Activated naive CD4-positive, alpha-beta T cell treated with anti-CD3 and anti-CD28 coated beads for 36 hours (primary cell): ENCODE measurements around the gene CLDN34. TPM values are rescaled to one million over a fixed set of nuclear protein-coding genes. Genes with fewer than 3 reads are reported as not detected.

Experiments
- CTCF ChIA-PET: fragments of 350-600 bp; sonication (Branson Sonifier 250); formaldehyde crosslinking; loops from one replicate; lab custom pipeline; 2021; ENCODE audit warnings: antibody characterized with exemption; lab: Charles Lee
- DNase-seq: peaks from one replicate; pipeline ENCODE4 v3.0.0-alpha.2; 2020
- H3K27ac Mint-ChIP-seq: one replicate; pipeline ENCODE4 v1.8.0; 2021; ENCODE audit warnings: mild to moderate bottlenecking, mixed read lengths
- H3K27me3 Mint-ChIP-seq: one replicate; pipeline ENCODE4 v1.8.0; 2021; ENCODE audit warnings: low read depth, mixed read lengths
- H3K36me3 Mint-ChIP-seq: one replicate; pipeline ENCODE4 v1.8.0; 2021; ENCODE audit warnings: low read depth, mixed read lengths
- H3K4me1 Mint-ChIP-seq: one replicate; pipeline ENCODE4 v1.8.0; 2021; ENCODE audit warnings: low read depth, mixed read lengths
- H3K4me3 Mint-ChIP-seq: one replicate; pipeline ENCODE4 v1.8.0; 2021; ENCODE audit warnings: mild to moderate bottlenecking, moderate library complexity, mixed read lengths
- H3K9me3 Mint-ChIP-seq: one replicate; pipeline ENCODE4 v1.8.0; 2021; ENCODE audit warnings: mixed read lengths
- intact Hi-C: fragments of 100-400 bp; cut with micrococcal nuclease; formaldehyde crosslinking; loops from one replicate; pipeline ENCODE4 v1.15.1; 2023
- total RNA-seq, 2 experiments: library from RNA; stranded (reverse); gene quantifications; one replicate each; pipeline ENCODE4 v1.2.3, GENCODE V29; 2021

Gene CLDN34
- total RNA-seq, 2 experiments from 2014 or later = not detected

- no peaks in the 10 kb centered on the region for H3K9me3 Mint-ChIP-seq
- intact Hi-C loops = no loop called here
These were observed 23.7 kb upstream of the CLDN34 start for GRCh38 chrX:9943420-9943819.

GRCh38 chrX:9947131-9947794 lies 19.9 kb upstream of the CLDN34 start:
- no peaks in the 10 kb centered on the region for H3K9me3 Mint-ChIP-seq
- H3K4me1 Mint-ChIP-seq = peaks cover 1% of the 10 kb centered on the region
- intact Hi-C loops = no loop called here
- H3K27me3 Mint-ChIP-seq = peaks cover 13% of the 10 kb centered on the region
- H3K36me3 Mint-ChIP-seq = no peaks in the 10 kb centered on the region
- DNase-seq = no peak
- H3K4me3 Mint-ChIP-seq = no peak overlapping the region
- CTCF ChIA-PET = no interaction called here
- no peak overlapping the region for H3K27ac Mint-ChIP-seq

More at GRCh38 chrX:9943420-9943819, 23.7 kb upstream of the CLDN34 start:
- Mint-ChIP-seq H3K27ac (no peak overlapping the region), H3K36me3 (no peaks in the 10 kb centered on the region), H3K27me3 (peaks cover 12% of the 10 kb centered on the region), H3K4me3 (no peak overlapping the region), H3K4me1 (peaks cover 6% of the 10 kb centered on the region)
- CTCF ChIA-PET = no interaction called here
- no peak for DNase-seq

- no peaks in the 10 kb centered on the region for H3K9me3 Mint-ChIP-seq
- intact Hi-C loops = no loop called here
- no peak overlapping the region for H3K27ac Mint-ChIP-seq
- CTCF ChIA-PET = interaction anchor here (1.0 kb wide), 1 partner anchor 172 kb away, joined by 4 read pairs; no protein-coding TSS in a partner anchor
- peaks cover 10% of the 10 kb centered on the region for H3K27me3 Mint-ChIP-seq
- no peak overlapping the region for H3K4me3 Mint-ChIP-seq
- H3K4me1 Mint-ChIP-seq = no peaks in the 10 kb centered on the region
- H3K36me3 Mint-ChIP-seq = no peaks in the 10 kb centered on the region
- no peak for DNase-seq
These were observed 18.8 kb upstream of the CLDN34 start for GRCh38 chrX:9948406-9948805.

GRCh38 chrX:9952300-9952699 lies 14.9 kb upstream of the CLDN34 start:
- no peaks in the 10 kb centered on the region for H3K4me1 Mint-ChIP-seq
- no peak overlapping the region for H3K4me3 Mint-ChIP-seq
- H3K27me3 Mint-ChIP-seq = peaks cover 9% of the 10 kb centered on the region
- intact Hi-C loops = no loop called here
- H3K27ac Mint-ChIP-seq = no peak overlapping the region
- no peaks in the 10 kb centered on the region for H3K9me3 Mint-ChIP-seq
- CTCF ChIA-PET = no interaction called here
- no peak for DNase-seq
- H3K36me3 Mint-ChIP-seq = no peaks in the 10 kb centered on the region

- intact Hi-C loops = no loop called here
- Mint-ChIP-seq H3K36me3 (no peaks in the 10 kb centered on the region), H3K27me3 (peaks cover 11% of the 10 kb centered on the region), H3K27ac (no peak overlapping the region), H3K4me3 (no peak overlapping the region), H3K4me1 (no peaks in the 10 kb centered on the region), H3K9me3 (no peaks in the 10 kb centered on the region)
- CTCF ChIA-PET = no interaction called here
- no peak for DNase-seq
These were observed 13.8 kb upstream of the CLDN34 start for GRCh38 chrX:9953396-9953795.

GRCh38 chrX:9955506-9955905 lies 11.7 kb upstream of the CLDN34 start:
- Mint-ChIP-seq H3K27ac (no peak overlapping the region), H3K27me3 (peaks cover 5% of the 10 kb centered on the region), H3K4me3 (no peak overlapping the region), H3K36me3 (no peaks in the 10 kb centered on the region), H3K9me3 (no peaks in the 10 kb centered on the region), H3K4me1 (no peaks in the 10 kb centered on the region)
- no peak for DNase-seq
- CTCF ChIA-PET = no interaction called here
- intact Hi-C loops = no loop called here

GRCh38 chrX:9957743-9958142 lies 9.4 kb upstream of the CLDN34 start:
- no peak overlapping the region for H3K4me3 Mint-ChIP-seq
- CTCF ChIA-PET = no interaction called here
- no peaks in the 10 kb centered on the region for H3K4me1 Mint-ChIP-seq
- no peak overlapping the region for H3K27ac Mint-ChIP-seq
- intact Hi-C loops = no loop called here
- no peaks in the 10 kb centered on the region for H3K9me3 Mint-ChIP-seq
- no peak for DNase-seq
- H3K36me3 Mint-ChIP-seq = no peaks in the 10 kb centered on the region
- H3K27me3 Mint-ChIP-seq = peaks cover 5% of the 10 kb centered on the region

GRCh38 chrX:9958183-9958582 lies 9.0 kb upstream of the CLDN34 start:
- H3K27ac Mint-ChIP-seq = no peak overlapping the region
- CTCF ChIA-PET = no interaction called here
- peaks cover 5% of the 10 kb centered on the region for H3K27me3 Mint-ChIP-seq
- no peaks in the 10 kb centered on the region for H3K9me3 Mint-ChIP-seq
- H3K4me3 Mint-ChIP-seq = no peak overlapping the region
- H3K36me3 Mint-ChIP-seq = no peaks in the 10 kb centered on the region
- intact Hi-C loops = no loop called here
- H3K4me1 Mint-ChIP-seq = no peaks in the 10 kb centered on the region
- DNase-seq = no peak

GRCh38 chrX:9961750-9962149 lies 5.4 kb upstream of the CLDN34 start:
- CTCF ChIA-PET = no interaction called here
- no peak overlapping the region for H3K27ac Mint-ChIP-seq
- intact Hi-C loops = no loop called here

GRCh38 chrX:9977635-9978034 lies 10.5 kb downstream of the CLDN34 start:
- H3K9me3 Mint-ChIP-seq = no peaks in the 10 kb centered on the region
- no peaks in the 10 kb centered on the region for H3K27me3 Mint-ChIP-seq
- no peaks in the 10 kb centered on the region for H3K4me1 Mint-ChIP-seq
- intact Hi-C loops = no loop called here
- H3K27ac Mint-ChIP-seq = no peak overlapping the region
- H3K36me3 Mint-ChIP-seq = no peaks in the 10 kb centered on the region
- CTCF ChIA-PET = no interaction called here
- no peak for DNase-seq
- H3K4me3 Mint-ChIP-seq = no peak overlapping the region

More at GRCh38 chrX:9961750-9962149, 5.4 kb upstream of the CLDN34 start:
- Mint-ChIP-seq H3K9me3 (no peaks in the 10 kb centered on the region), H3K27me3 (peaks cover 8% of the 10 kb centered on the region), H3K4me1 (no peaks in the 10 kb centered on the region), H3K36me3 (no peaks in the 10 kb centered on the region), H3K4me3 (no peak overlapping the region)
- no peak for DNase-seq

- intact Hi-C loops = no loop called here
- Mint-ChIP-seq H3K27ac (no peak overlapping the region), H3K9me3 (no peaks in the 10 kb centered on the region), H3K4me1 (no peaks in the 10 kb centered on the region), H3K36me3 (no peaks in the 10 kb centered on the region), H3K27me3 (no peaks in the 10 kb centered on the region), H3K4me3 (no peak overlapping the region)
- no peak for DNase-seq
- CTCF ChIA-PET = interaction anchor here (2.5 kb wide), 1 partner anchor 16 kb away, joined by 8 read pairs; no protein-coding TSS in a partner anchor
These were observed 13.2 kb downstream of the CLDN34 start for GRCh38 chrX:9980401-9980800.

- no peak overlapping the region for H3K27ac Mint-ChIP-seq
- no peaks in the 10 kb centered on the region for H3K36me3 Mint-ChIP-seq
- no peak for DNase-seq
- no peaks in the 10 kb centered on the region for H3K9me3 Mint-ChIP-seq
- no peak overlapping the region for H3K4me3 Mint-ChIP-seq
- H3K4me1 Mint-ChIP-seq = no peaks in the 10 kb centered on the region
- intact Hi-C loops = no loop called here
- no peaks in the 10 kb centered on the region for H3K27me3 Mint-ChIP-seq
- CTCF ChIA-PET = interaction anchor here (2.5 kb wide), 1 partner anchor 15 kb away, joined by 8 read pairs; no protein-coding TSS in a partner anchor
These were observed 13.8 kb downstream of the CLDN34 start for GRCh38 chrX:9980927-9981326.

GRCh38 chrX:9983441-9983840 lies 16.3 kb downstream of the CLDN34 start:
- Mint-ChIP-seq H3K36me3 (no peaks in the 10 kb centered on the region), H3K4me3 (no peak overlapping the region), H3K9me3 (no peaks in the 10 kb centered on the region), H3K4me1 (no peaks in the 10 kb centered on the region), H3K27ac (no peak overlapping the region), H3K27me3 (no peaks in the 10 kb centered on the region)
- no peak for DNase-seq
- CTCF ChIA-PET = interaction anchor here (1.0 to 1.7 kb wide), 2 partner anchors 7 to 137 kb away, joined by 4 to 9 read pairs; no protein-coding TSS in a partner anchor
- intact Hi-C loops = no loop called here
